AG04449 (cell line): ENCODE results near the gene POGK.

Experiments
- CTCF ChIA-PET: fragments of 350-600 bp; formaldehyde crosslinking; extraction: SDS; loops from one replicate; lab custom pipeline; 2021; ENCODE audit warnings: antibody characterized with exemption; lab: Yijun Ruan, JAX
- POLR2A ChIA-PET: fragments of 400-600, 350-600 bp; formaldehyde crosslinking; extraction: SDS; loops from one replicate; lab custom pipeline; 2020; ENCODE audit warnings: antibody characterized with exemption, inconsistent platforms; lab: Yijun Ruan, JAX
- DNase-seq: peaks from one replicate; pipeline ENCODE4 v3.0.0-alpha.2; 2010; ENCODE audit warnings: low read depth, low spot score
- H3K4me3 ChIP-seq: 2 replicates; pipeline ENCODE4 v1.5.1; 2011; ENCODE audit warnings: low read depth, mild to moderate bottlenecking, control low read depth, low read length
- TF ChIP-seq, protein P1 (sequence below): IDR thresholded peaks from one replicate; pipeline ENCODE4 v1.5.1; 2011; ENCODE audit warnings: mild to moderate bottlenecking, moderate library complexity, low read length, control low read depth, inconsistent platforms; ENCODE audit not compliant: insufficient read depth; ENCODE audit errors: missing control alignments

The POGK gene

DNA sequence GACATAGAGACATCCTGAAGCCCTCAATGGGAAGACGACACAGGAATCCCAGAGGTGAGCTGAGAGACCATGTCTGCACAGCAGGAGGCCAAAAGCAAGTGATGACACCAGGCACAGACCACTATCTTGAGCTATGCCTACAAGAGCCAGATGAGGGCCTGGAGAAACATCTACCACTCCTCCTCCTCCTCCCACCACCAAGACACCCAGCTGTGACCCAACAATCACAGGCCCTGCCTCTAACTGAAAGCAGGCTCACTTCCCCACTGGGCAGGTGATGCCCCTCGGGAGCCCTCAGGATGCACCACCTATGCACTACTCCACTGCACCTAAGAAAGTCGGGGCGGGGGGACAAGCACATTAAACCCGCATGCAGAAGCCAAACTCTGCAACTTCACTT is 20.3 kb downstream of the POGK start:
- ChIA-PET CTCF (no interaction called here), POLR2A (no interaction called here)
- TF ChIP-seq, protein P1, sequence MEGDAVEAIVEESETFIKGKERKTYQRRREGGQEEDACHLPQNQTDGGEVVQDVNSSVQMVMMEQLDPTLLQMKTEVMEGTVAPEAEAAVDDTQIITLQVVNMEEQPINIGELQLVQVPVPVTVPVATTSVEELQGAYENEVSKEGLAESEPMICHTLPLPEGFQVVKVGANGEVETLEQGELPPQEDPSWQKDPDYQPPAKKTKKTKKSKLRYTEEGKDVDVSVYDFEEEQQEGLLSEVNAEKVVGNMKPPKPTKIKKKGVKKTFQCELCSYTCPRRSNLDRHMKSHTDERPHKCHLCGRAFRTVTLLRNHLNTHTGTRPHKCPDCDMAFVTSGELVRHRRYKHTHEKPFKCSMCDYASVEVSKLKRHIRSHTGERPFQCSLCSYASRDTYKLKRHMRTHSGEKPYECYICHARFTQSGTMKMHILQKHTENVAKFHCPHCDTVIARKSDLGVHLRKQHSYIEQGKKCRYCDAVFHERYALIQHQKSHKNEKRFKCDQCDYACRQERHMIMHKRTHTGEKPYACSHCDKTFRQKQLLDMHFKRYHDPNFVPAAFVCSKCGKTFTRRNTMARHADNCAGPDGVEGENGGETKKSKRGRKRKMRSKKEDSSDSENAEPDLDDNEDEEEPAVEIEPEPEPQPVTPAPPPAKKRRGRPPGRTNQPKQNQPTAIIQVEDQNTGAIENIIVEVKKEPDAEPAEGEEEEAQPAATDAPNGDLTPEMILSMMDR, result no peak

DNA sequence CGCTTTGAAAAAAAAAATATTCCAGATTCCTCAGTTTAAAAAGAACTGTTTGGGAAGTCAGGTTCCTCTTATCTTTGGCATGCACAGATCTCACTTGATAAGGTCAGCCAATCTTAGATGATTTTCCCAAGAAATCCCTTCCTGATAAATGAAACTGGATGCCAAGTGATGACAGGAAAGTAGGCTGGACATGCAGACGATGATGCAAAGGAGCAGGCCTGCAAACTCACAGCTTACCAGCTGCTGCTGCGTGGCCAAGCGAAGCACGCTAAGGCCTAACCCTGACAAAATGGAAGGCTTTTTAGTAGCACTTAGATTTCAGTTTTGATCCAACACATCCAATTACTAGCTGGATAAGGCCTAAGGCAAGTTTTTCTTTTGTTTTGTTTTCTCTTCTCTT is 26.7 kb downstream of the POGK start:
- DNase-seq, result no peak
- TF ChIP-seq, protein P1, result no peak
- ChIA-PET POLR2A (interaction anchor here (0.7 kb wide), 1 partner anchor 21 kb away, joined by 4 read pairs; no protein-coding TSS in a partner anchor), CTCF (no interaction called here)
- H3K4me3 ChIP-seq, result no peak overlapping the region

More for the DNA sequence above, 20.3 kb downstream of the POGK start:
- H3K4me3 ChIP-seq, result no peak overlapping the region
- DNase-seq, result no peak

DNA sequence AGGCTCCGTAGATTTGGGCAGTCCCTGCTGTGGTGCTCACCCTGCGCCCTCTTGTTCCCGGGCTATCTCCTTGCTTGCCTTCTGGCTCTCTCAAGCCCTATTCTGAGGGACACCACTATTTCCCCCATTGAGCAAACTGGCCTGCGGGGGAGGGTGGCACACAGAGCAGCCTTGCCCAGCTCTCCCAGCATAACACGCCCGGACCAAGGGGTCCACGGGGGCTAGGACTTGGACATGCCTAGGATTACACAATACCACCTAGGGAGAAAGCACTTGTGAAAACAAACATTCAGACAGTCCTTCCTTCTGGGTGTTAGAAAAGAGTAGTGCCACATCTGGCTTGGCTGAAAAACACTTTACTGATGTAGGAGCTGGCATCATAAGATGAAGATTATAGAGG is 29.4 kb downstream of the POGK start:
- CTCF ChIA-PET, result interaction anchor here (1.3 kb wide), 2 partner anchors 10 to 189 kb away, joined by 3 to 4 read pairs; no protein-coding TSS in a partner anchor
- H3K4me3 ChIP-seq, result no peak overlapping the region
- TF ChIP-seq, protein P1, result no peak
- DNase-seq, result no peak
- POLR2A ChIA-PET, result no interaction called here

DNA sequence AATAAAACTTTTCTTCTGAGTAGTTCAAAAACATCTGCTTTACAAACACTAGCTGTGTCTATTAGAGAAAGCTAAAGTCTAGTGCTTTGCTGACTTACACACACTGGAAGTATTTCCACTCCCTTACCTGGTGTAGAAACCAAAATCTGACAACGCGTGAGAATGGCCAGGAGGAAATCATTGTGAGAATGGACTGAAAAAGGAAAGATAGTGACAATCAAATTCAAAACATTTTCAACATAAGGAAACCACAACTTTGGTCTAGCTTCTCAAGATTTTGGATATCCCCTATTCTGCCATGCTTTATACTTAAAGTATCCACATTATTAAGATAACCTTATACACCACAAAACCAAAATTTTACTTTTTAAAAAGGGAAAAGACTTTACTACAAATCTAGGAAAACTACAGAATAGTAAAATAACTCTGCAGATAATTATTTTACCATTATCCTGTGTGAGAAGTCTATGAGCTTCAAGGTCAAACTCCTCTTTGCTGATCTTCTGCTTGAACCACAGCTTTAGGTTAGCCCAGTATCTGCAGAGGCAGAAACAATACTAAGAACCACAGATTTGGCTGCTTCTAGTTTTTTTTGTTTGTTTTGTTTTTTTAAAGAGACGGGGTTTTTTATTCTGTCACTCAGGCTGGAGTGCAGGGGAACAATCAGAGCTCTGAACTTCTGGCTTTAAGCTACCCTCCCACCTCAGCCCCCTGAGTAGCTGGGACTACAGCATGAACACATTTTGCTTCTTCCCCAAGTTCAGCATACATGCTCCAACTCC is 30.2 kb downstream of the POGK start:
- no peak overlapping the region for H3K4me3 ChIP-seq
- ChIA-PET CTCF (interaction anchor here (0.6 to 1.4 kb wide), 3 partner anchors 11 to 665 kb away, joined by 3 to 4 read pairs (median 3); no protein-coding TSS in a partner anchor), POLR2A (no interaction called here)
- TF ChIP-seq, protein P1, result no peak
- no peak for DNase-seq

DNA sequence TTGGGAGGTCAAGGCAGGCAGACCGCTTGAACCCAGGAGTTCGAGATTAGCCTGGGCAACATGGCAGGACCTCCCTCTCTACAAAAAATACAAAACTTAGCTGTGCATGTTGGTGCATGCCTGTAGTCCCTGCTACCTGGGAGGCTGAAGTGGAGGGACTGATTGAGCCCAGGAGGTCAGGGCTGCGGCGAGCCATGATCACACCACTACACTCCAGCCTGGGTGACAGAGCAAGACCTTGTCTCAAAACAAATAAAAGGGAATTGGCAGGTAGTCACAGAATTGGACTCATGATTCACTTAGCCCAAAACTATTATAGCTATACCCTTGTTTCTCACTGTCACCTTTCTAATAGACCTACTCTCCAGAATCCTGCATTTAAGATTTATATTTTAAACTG is 31.3 kb downstream of the POGK start:
- no peak for DNase-seq
- ChIA-PET CTCF (no interaction called here), POLR2A (no interaction called here)
- no peak overlapping the region for H3K4me3 ChIP-seq
- TF ChIP-seq, protein P1, result no peak

DNA sequence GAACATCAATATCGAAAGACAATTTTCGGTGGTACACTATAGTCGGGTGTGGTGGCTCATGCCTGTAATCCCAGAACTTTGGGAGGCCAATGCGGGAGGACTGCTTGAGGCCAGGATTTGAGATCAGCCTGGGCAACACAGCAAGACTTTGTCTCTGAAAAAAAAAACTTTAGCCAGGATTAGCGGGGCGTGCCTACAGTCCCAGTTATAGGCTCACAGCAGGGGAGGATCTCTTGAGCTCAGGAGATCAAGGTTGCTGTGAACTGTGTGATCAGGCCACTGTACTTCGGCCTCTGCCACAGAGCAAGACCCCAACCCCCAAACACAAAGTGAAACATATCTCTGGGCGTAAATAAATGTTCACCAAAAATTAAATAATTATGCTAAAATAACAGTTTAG is 35.2 kb downstream of the POGK start:
- ChIA-PET POLR2A (no interaction called here), CTCF (no interaction called here)
- TF ChIP-seq, protein P1, result no peak
- no peak overlapping the region for H3K4me3 ChIP-seq
- DNase-seq, result no peak
